ENCODE results near the gene HBB.

HBB gene

GRCh38 chr11:5203366-5203765 is 23.5 kb downstream of the HBB start:
- DNase-seq (ENCODE audit: low read depth): no peak
- no peak for TF ChIP-seq CTCF (IDR thresholded peaks at IDR 0.05; ENCODE audit: low read depth, low read length, missing control alignments)
- no peak overlapping the region for H3K4me3 ChIP-seq (ENCODE audit: low read depth, low read length)

GRCh38 chr11:5200582-5200981 is 26.3 kb downstream of the HBB start, which contains the start of gene OR51V1:
OR51V1 (minus strand) TSS chr11:5200682; CDS start chr11:5200682, 0 bp downstream.
- no peak for DNase-seq (ENCODE audit: low read depth)
- H3K4me3 ChIP-seq (ENCODE audit: low read depth, low read length): no peak within 1 kb of the TSS
- no peak for TF ChIP-seq CTCF (IDR thresholded peaks at IDR 0.05; ENCODE audit: low read depth, low read length, missing control alignments)

GRCh38 chr11:5198285-5198684 is 28.6 kb downstream of the HBB start:
- no peak overlapping the region for H3K4me3 ChIP-seq (ENCODE audit: low read depth, low read length)

GRCh38 chr11:5197536-5197935 is 29.3 kb downstream of the HBB start:
- DNase-seq (ENCODE audit: low read depth): no peak
- TF ChIP-seq CTCF (IDR thresholded peaks at IDR 0.05; ENCODE audit: low read depth, low read length, missing control alignments): no peak
- no peak overlapping the region for H3K4me3 ChIP-seq (ENCODE audit: low read depth, low read length)

More at GRCh38 chr11:5198285-5198684, 28.6 kb downstream of the HBB start:
- DNase-seq (ENCODE audit: low read depth): no peak
- TF ChIP-seq CTCF (IDR thresholded peaks at IDR 0.05; ENCODE audit: low read depth, low read length, missing control alignments): no peak

GRCh38 chr11:5196731-5197130 is 30.1 kb downstream of the HBB start:
- TF ChIP-seq CTCF (IDR thresholded peaks at IDR 0.05; ENCODE audit: low read depth, low read length, missing control alignments): no peak
- no peak overlapping the region for H3K4me3 ChIP-seq (ENCODE audit: low read depth, low read length)
- DNase-seq (ENCODE audit: low read depth): no peak

GRCh38 chr11:5196067-5196466 is 30.8 kb downstream of the HBB start:
- TF ChIP-seq CTCF (IDR thresholded peaks at IDR 0.05; ENCODE audit: low read depth, low read length, missing control alignments): no peak

GRCh38 chr11:5192738-5193137 is 34.1 kb downstream of the HBB start:
- H3K4me3 ChIP-seq (ENCODE audit: low read depth, low read length): no peak overlapping the region
- no peak for TF ChIP-seq CTCF (IDR thresholded peaks at IDR 0.05; ENCODE audit: low read depth, low read length, missing control alignments)
- no peak for DNase-seq (ENCODE audit: low read depth)

More at GRCh38 chr11:5196067-5196466, 30.8 kb downstream of the HBB start:
- H3K4me3 ChIP-seq (ENCODE audit: low read depth, low read length): no peak overlapping the region
- DNase-seq (ENCODE audit: low read depth): no peak

Data from GM12864 (cell line).